ENCODE data around the gene GRIK4. TPM values are rescaled to one million over a fixed set of nuclear protein-coding genes. Genes with fewer than 3 reads are reported as not detected.

Gene GRIK4
- polyA plus RNA-seq, 1 donor from 2014 or later, result 3.4 TPM

DNA sequence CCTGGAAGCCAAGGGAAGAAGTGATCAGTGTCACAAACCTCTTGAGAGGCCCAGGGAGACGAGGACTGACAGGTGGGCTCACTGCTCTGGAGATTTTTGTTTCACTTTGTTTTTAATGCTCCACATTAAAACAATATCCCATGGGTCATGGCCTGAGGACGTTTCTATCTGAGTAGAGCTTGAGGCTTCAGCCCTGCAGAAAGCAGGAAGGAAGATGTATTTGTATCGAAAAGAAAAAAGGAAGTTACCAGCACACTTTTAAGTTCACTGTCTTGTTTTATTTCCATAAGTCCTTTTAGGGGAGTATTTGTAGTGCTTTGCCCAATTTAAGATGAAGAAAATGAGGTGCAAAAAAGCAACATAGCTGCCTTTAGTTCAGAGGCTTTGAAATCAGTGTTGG lies 191.1 kb downstream of the GRIK4 start:
- Histone ChIP-seq H3K36me3 (ENCODE audit: insufficient read depth, low read length) (no peaks in the 10 kb centered on the region), H3K9me2 (ENCODE audit: insufficient read depth, low read length) (no peaks in the 10 kb centered on the region), H3F3A (ENCODE audit: insufficient read depth, low read length, poor library complexity, severe bottlenecking) (no peaks in the 10 kb centered on the region), H3K9me3 (ENCODE audit: low read length) (peaks cover 5% of the 10 kb centered on the region), H4K20me1 (ENCODE audit: insufficient read depth) (no peaks in the 10 kb centered on the region), H3K27me3 (ENCODE audit: insufficient read depth, low read depth, low read length) (no peaks in the 10 kb centered on the region), H3K9ac (ENCODE audit: low read length) (no peak overlapping the region), H2AFZ (ENCODE audit: low read depth, low read length) (no peak overlapping the region), H3K79me2 (replicated peaks; ENCODE audit: insufficient read depth, low read length) (no peaks in the 10 kb centered on the region), H3K4me2 (ENCODE audit: low read length) (no peak overlapping the region), H3K4me3 (ENCODE audit: low read length) (no peak overlapping the region), H3K27ac (ENCODE audit: low read length) (no peak overlapping the region)
- no peak for TF ChIP-seq EZH2 (IDR thresholded peaks at IDR 0.05; ENCODE audit: borderline replicate concordance, insufficient read depth, low read length, poor library complexity, severe bottlenecking)
- TF ChIP-seq, protein P1, sequence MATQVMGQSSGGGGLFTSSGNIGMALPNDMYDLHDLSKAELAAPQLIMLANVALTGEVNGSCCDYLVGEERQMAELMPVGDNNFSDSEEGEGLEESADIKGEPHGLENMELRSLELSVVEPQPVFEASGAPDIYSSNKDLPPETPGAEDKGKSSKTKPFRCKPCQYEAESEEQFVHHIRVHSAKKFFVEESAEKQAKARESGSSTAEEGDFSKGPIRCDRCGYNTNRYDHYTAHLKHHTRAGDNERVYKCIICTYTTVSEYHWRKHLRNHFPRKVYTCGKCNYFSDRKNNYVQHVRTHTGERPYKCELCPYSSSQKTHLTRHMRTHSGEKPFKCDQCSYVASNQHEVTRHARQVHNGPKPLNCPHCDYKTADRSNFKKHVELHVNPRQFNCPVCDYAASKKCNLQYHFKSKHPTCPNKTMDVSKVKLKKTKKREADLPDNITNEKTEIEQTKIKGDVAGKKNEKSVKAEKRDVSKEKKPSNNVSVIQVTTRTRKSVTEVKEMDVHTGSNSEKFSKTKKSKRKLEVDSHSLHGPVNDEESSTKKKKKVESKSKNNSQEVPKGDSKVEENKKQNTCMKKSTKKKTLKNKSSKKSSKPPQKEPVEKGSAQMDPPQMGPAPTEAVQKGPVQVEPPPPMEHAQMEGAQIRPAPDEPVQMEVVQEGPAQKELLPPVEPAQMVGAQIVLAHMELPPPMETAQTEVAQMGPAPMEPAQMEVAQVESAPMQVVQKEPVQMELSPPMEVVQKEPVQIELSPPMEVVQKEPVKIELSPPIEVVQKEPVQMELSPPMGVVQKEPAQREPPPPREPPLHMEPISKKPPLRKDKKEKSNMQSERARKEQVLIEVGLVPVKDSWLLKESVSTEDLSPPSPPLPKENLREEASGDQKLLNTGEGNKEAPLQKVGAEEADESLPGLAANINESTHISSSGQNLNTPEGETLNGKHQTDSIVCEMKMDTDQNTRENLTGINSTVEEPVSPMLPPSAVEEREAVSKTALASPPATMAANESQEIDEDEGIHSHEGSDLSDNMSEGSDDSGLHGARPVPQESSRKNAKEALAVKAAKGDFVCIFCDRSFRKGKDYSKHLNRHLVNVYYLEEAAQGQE (IDR thresholded peaks at IDR 0.05; ENCODE audit: borderline replicate concordance), result no peak
- TF ChIP-seq POLR2AphosphoS5 (IDR thresholded peaks at IDR 0.05), result no peak
- TF ChIP-seq RAD21 (conservative IDR thresholded peaks at IDR 0.05), result no peak

DNA sequence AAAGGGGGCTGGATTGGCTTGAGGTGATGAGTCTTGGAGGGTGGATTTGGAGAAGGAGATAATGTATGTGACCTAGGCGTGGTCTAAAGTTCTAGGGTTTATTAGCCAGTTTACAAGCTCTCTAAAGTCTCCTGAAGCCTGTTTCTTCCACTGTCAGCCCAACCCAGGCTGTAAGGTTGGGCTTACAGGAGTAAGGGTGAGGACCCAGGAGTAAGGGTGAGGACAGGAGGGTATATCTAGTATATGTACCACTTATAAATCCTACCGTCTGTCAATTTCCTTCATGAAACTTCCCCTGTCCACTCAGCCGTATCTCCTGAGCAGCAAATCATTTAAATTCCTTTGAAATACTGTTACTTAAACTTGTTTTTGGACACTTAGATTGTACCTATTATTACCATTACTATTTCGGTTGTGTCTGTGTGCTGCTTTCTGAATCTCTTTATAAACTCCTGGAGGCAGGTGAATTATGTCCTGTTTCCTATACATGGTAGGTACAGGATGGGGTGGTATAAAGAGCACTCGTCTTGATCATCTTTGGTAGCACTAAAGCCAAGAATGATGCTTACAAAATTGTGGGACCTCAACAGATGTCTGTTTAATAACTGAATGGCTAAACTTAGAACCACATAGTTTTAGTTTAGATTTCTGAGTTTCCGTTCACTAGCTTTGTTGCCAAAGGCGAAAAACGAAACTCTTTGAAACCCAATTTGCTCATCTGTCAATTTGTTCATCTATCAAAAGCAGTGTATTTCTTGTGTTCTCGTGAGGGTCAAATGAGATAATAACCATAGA lies 192.0 kb downstream of the GRIK4 start:
- TF ChIP-seq TAF1 (IDR thresholded peaks at IDR 0.05; ENCODE audit: low read depth) (no peak), MXI1 (conservative IDR thresholded peaks at IDR 0.05; ENCODE audit: poor library complexity, severe bottlenecking) (no peak), EZH2 (IDR thresholded peaks at IDR 0.05; ENCODE audit: borderline replicate concordance, insufficient read depth, low read length, poor library complexity, severe bottlenecking) (no peak), EP300 (conservative IDR thresholded peaks at IDR 0.05; ENCODE audit: poor library complexity, severe bottlenecking) (no peak)
- TF ChIP-seq, protein P1 (IDR thresholded peaks at IDR 0.05; ENCODE audit: borderline replicate concordance), result no peak
- TF ChIP-seq, protein P2, sequence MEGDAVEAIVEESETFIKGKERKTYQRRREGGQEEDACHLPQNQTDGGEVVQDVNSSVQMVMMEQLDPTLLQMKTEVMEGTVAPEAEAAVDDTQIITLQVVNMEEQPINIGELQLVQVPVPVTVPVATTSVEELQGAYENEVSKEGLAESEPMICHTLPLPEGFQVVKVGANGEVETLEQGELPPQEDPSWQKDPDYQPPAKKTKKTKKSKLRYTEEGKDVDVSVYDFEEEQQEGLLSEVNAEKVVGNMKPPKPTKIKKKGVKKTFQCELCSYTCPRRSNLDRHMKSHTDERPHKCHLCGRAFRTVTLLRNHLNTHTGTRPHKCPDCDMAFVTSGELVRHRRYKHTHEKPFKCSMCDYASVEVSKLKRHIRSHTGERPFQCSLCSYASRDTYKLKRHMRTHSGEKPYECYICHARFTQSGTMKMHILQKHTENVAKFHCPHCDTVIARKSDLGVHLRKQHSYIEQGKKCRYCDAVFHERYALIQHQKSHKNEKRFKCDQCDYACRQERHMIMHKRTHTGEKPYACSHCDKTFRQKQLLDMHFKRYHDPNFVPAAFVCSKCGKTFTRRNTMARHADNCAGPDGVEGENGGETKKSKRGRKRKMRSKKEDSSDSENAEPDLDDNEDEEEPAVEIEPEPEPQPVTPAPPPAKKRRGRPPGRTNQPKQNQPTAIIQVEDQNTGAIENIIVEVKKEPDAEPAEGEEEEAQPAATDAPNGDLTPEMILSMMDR (IDR thresholded peaks at IDR 0.05; ENCODE audit: poor library complexity, severe bottlenecking), result no peak
- Histone ChIP-seq H3K9me2 (ENCODE audit: insufficient read depth, low read length) (no peaks in the 10 kb centered on the region), H3F3A (ENCODE audit: insufficient read depth, low read length, poor library complexity, severe bottlenecking) (no peaks in the 10 kb centered on the region), H2AFZ (ENCODE audit: low read depth, low read length) (no peak overlapping the region), H3K27me3 (ENCODE audit: insufficient read depth, low read depth, low read length) (no peaks in the 10 kb centered on the region), H3K9ac (ENCODE audit: low read length) (no peak overlapping the region), H3K4me2 (ENCODE audit: low read length) (no peak overlapping the region), H3K4me3 (ENCODE audit: low read length) (no peak overlapping the region), H3K36me3 (ENCODE audit: insufficient read depth, low read length) (no peaks in the 10 kb centered on the region), H3K27ac (ENCODE audit: low read length) (no peak overlapping the region), H3K9me3 (ENCODE audit: low read length) (peaks cover 5% of the 10 kb centered on the region), H4K20me1 (ENCODE audit: insufficient read depth) (no peaks in the 10 kb centered on the region), H3K79me2 (replicated peaks; ENCODE audit: insufficient read depth, low read length) (no peaks in the 10 kb centered on the region)

Data from neural cell (in vitro differentiated cells).